ENCODE data around the gene TCP11L1. TPM values are rescaled to one million over a fixed set of nuclear protein-coding genes. Genes with fewer than 3 reads are reported as not detected.

Gene TCP11L1
- total RNA-seq, 2 donors from 2014 or later = 30.7 to 32.9 TPM

Other genes with a start within 250 kb of the TCP11L1 start
- gene CCDC73, start 244.9 kb upstream of the TCP11L1 start, total RNA-seq = not detected
- gene PRRG4, start 209.6 kb upstream of the TCP11L1 start, total RNA-seq = 10 to 100 TPM; 15.8 to 19.0 TPM
- 10 to 100 TPM; 18.6 to 22.8 TPM for gene QSER1, start 146.8 kb upstream of the TCP11L1 start, total RNA-seq
- gene DEPDC7, start 23.7 kb upstream of the TCP11L1 start, total RNA-seq = 1 to 10 TPM; 8.3 to 8.6 TPM
- gene CSTF3, start 121.9 kb downstream of the TCP11L1 start, total RNA-seq = 10 to 100 TPM; 15.2 to 21.3 TPM
- 10 to 100 TPM; 59.9 to 85.4 TPM for gene HIPK3, start 217.8 kb downstream of the TCP11L1 start, total RNA-seq

All from left colon (tissue), 2 donors.